ENCODE measurements around the gene RTL1. TPM values are rescaled to one million over a fixed set of nuclear protein-coding genes. Genes with fewer than 3 reads are reported as not detected.
A peak's percentile ranks its signal among the peaks of the same experiment; 100 is the strongest.

RTL1 gene
- total RNA-seq, 3 donors from 2014 or later, result not detected

DNA sequence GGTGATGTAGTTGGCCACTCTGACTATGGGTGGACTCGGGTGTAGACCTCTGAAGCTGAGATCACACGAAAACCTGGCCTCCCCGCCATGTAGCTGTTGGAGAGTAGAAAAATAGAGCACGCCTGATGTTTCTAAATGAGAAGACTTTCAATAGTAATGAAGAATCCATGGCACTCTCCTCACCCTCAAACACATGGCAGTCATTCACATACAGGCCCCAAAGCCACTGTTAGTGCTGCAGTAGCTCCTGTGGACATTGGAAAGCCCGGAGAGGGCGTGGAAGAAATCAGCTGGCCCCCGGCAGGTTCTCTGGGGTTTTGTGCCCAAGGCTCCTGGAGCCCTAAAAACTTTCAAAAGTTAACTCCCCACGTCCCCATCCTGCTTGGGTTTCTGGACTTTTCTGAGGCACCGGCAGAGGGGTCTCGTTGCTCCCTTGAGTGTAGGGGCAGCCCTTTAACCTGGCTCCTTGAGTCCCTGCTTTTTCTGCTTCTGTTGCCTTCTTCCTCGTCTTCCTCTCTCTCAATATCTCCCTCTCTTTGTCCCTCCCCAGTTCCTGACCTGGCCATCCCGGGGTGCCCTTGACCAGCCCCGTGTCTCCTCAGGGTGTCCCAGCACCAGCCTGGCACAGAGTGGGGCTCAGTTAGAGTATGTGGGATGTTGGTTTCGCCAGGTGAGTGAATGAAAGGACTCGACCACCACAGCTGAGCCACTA lies 69.3 kb downstream of the RTL1 start:
- H3K4me3 ChIP-seq, result no peak overlapping the region
- H3K4me1 ChIP-seq (ENCODE audit: low read depth), result no peaks in the 10 kb centered on the region
- no peaks in the 10 kb centered on the region for H3K9me3 ChIP-seq
- no peak for DNase-seq
- TF ChIP-seq, protein P1, sequence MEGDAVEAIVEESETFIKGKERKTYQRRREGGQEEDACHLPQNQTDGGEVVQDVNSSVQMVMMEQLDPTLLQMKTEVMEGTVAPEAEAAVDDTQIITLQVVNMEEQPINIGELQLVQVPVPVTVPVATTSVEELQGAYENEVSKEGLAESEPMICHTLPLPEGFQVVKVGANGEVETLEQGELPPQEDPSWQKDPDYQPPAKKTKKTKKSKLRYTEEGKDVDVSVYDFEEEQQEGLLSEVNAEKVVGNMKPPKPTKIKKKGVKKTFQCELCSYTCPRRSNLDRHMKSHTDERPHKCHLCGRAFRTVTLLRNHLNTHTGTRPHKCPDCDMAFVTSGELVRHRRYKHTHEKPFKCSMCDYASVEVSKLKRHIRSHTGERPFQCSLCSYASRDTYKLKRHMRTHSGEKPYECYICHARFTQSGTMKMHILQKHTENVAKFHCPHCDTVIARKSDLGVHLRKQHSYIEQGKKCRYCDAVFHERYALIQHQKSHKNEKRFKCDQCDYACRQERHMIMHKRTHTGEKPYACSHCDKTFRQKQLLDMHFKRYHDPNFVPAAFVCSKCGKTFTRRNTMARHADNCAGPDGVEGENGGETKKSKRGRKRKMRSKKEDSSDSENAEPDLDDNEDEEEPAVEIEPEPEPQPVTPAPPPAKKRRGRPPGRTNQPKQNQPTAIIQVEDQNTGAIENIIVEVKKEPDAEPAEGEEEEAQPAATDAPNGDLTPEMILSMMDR (IDR thresholded peaks at IDR 0.05), result no peak
- intact Hi-C loops (cut with DNase I, micrococcal nuclease), result no loop called here
- no peaks in the 10 kb centered on the region for H3K36me3 ChIP-seq (ENCODE audit: low read depth)
- ATAC-seq, result no peak

GRCh38 chr14:100832311-100832960 lies 71.1 kb downstream of the RTL1 start:
- intact Hi-C loops (cut with DNase I, micrococcal nuclease), result no loop called here
- no peak for ATAC-seq
- no peak overlapping the region for H3K4me3 ChIP-seq
- H3K36me3 ChIP-seq (ENCODE audit: low read depth), result no peaks in the 10 kb centered on the region
- no peak for DNase-seq
- TF ChIP-seq, protein P1 (IDR thresholded peaks at IDR 0.05), result no peak
- peaks cover 4% of the 10 kb centered on the region for H3K9me3 ChIP-seq
- no peaks in the 10 kb centered on the region for H3K4me1 ChIP-seq (ENCODE audit: low read depth)

DNA sequence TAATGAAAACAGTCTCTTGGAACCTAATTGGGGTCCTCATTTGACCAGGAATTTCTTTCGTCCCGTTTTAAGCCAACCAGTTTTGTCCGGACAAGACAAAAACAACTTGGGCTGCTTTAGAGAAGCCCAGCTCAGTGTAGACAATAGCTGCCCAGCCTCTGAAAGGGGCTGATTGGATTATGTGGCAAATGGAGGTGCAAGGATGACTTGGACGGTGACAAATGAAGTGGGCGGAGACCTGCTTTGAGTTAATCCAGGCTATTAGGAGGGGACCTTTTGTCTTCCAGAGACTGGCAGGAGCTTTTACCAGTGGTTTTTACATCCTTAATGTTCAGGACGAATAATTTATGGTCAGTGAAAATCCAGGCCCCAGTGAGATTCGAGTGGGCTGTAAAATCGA lies 72.8 kb downstream of the RTL1 start:
- TF ChIP-seq, protein P1 (IDR thresholded peaks at IDR 0.05), result no peak
- intact Hi-C loops (cut with DNase I, micrococcal nuclease), result no loop called here
- H3K4me3 ChIP-seq, result no peak overlapping the region
- H3K4me1 ChIP-seq (ENCODE audit: low read depth), result no peaks in the 10 kb centered on the region
- ATAC-seq (no peak), DNase-seq (no peak)
- no peaks in the 10 kb centered on the region for H3K36me3 ChIP-seq (ENCODE audit: low read depth)
- H3K9me3 ChIP-seq, result peaks cover 4% of the 10 kb centered on the region

Small RNA genes lying within 50 kb of the gene (microRNA-seq; reads per million reads assigned to microRNA genes)
- 384 reads per million, percentile 76 among the genes with 10 or more reads in this experiment for gene MIR127
- 39.3 reads per million, percentile 51 among the genes with 10 or more reads in this experiment for gene MIR136
- 186 reads per million, percentile 68 among the genes with 10 or more reads in this experiment for gene MIR337
- gene MIR370, result 33.3 reads per million, percentile 49 among the genes with 10 or more reads in this experiment
- 27.5 reads per million, percentile 46 among the genes with 10 or more reads in this experiment for gene MIR431
- gene MIR432, result 33.3 reads per million, percentile 49 among the genes with 10 or more reads in this experiment
- 22.6 reads per million, percentile 45 among the genes with 10 or more reads in this experiment for gene MIR433
- 53.8 reads per million, percentile 54 among the genes with 10 or more reads in this experiment for gene MIR493
- gene MIR665, result 0.70 reads per million

Other genes starting within 250 kb of the RTL1 start
- gene DLK1, start 176.8 kb downstream of the RTL1 start, total RNA-seq, result 1 to 10 TPM in 1 of 3 donors, not detected in 2; 1.9 TPM
- 10 to 100 TPM; 13.8 to 32.2 (median 16.4) TPM for gene MEG3, start 77.6 kb downstream of the RTL1 start, total RNA-seq

Measured in mucosa of descending colon (tissue), 3 donors.